Neural progenitor cell (in vitro differentiated cells): ENCODE results near the gene SDE2. TPM values are rescaled to one million over a fixed set of nuclear protein-coding genes. Genes with fewer than 3 reads are reported as not detected.
"Not testable (repeated sequence)": the region's sequence is repeated elsewhere in the genome, so short reads cannot be mapped to it uniquely, and the experiment has no call there.

ENCODE experiments used
- DNase-seq: peaks from one replicate; pipeline ENCODE4 v3.0.0-alpha.2; 2016; ENCODE audit warnings: low spot score
- H2AFZ ChIP-seq: fragments of 200-600 bp; sonication (generic); replicated peaks from 2 replicates; pipeline ENCODE4 v1.6.1; 2016; ENCODE audit warnings: antibody characterized with exemption
- H3F3A ChIP-seq: fragments of 200-600 bp; sonication (generic); 2 replicates; pipeline ENCODE4 v1.6.1; 2016; ENCODE audit warnings: antibody characterized with exemption, low read depth
- H3K27ac ChIP-seq: fragments of 200-600 bp; sonication (generic); 2 replicates; pipeline ENCODE4 v1.5.1; 2016; ENCODE audit warnings: mild to moderate bottlenecking
- H3K27me3 ChIP-seq: fragments of 200-600 bp; sonication (generic); 2 replicates; pipeline ENCODE4 v1.6.1; 2016; ENCODE audit warnings: mild to moderate bottlenecking, moderate library complexity
- H3K36me3 ChIP-seq: fragments of 200-600 bp; sonication (generic); 2 replicates; pipeline ENCODE4 v1.5.1; 2016
- H3K4me1 ChIP-seq: fragments of 200-600 bp; sonication (generic); 2 replicates; pipeline ENCODE4 v1.6.1; 2016; ENCODE audit warnings: mixed run types
- H3K4me2 ChIP-seq: fragments of 200-600 bp; sonication (generic); 2 replicates; pipeline ENCODE4 v1.6.1; 2016
- H3K4me3 ChIP-seq: fragments of 200-600 bp; sonication (generic); 2 replicates; pipeline ENCODE4 v1.5.1; 2016
- H3K79me2 ChIP-seq: fragments of 200-600 bp; sonication (generic); 2 replicates; pipeline ENCODE4 v1.6.1; 2016; ENCODE audit warnings: low read depth
- H3K9ac ChIP-seq: fragments of 200-600 bp; sonication (generic); 2 replicates; pipeline ENCODE4 v1.6.1; 2016
- H3K9me3 ChIP-seq: fragments of 200-600 bp; sonication (generic); 2 replicates; pipeline ENCODE4 v1.5.1; 2016; ENCODE audit warnings: low read depth
- H4K20me1 ChIP-seq: fragments of 200-600 bp; sonication (generic); 2 replicates; pipeline ENCODE4 v1.6.1; 2016; ENCODE audit warnings: low read depth
- H3K27ac Mint-ChIP-seq: 3 replicates; pipeline ENCODE4 v1.8.0; 2021; ENCODE audit warnings: mixed read lengths
- H3K27me3 Mint-ChIP-seq: 2 replicates; pipeline ENCODE4 v1.8.0; 2022; ENCODE audit warnings: low read depth, mild to moderate bottlenecking, inconsistent platforms, moderate library complexity, mixed read lengths; ENCODE audit not compliant: insufficient read depth
- H3K36me3 Mint-ChIP-seq: 3 replicates; pipeline ENCODE4 v1.8.0; 2021; ENCODE audit warnings: mixed read lengths
- H3K4me1 Mint-ChIP-seq: 3 replicates; pipeline ENCODE4 v1.8.0; 2021; ENCODE audit warnings: mixed read lengths
- H3K4me3 Mint-ChIP-seq: 3 replicates; pipeline ENCODE4 v1.8.0; 2021; ENCODE audit warnings: mild to moderate bottlenecking, moderate library complexity, mixed read lengths
- H3K9me3 Mint-ChIP-seq: 3 replicates; pipeline ENCODE4 v1.8.0; 2020; ENCODE audit warnings: mixed read lengths
- EZH2 ChIP-seq: fragments of 200-600 bp; sonication (generic); IDR thresholded peaks from 2 replicates; pipeline ENCODE4 v1.6.1; 2017; ENCODE audit warnings: antibody characterized with exemption, mild to moderate bottlenecking, moderate library complexity
- EZH2phosphoT487 ChIP-seq: fragments of 200-600 bp; sonication (generic); IDR thresholded peaks from 2 replicates; pipeline ENCODE4 v1.6.1; 2017; ENCODE audit warnings: antibody characterized with exemption
- total RNA-seq: library from RNA; depleted of rRNA; stranded (reverse); fragments of >200 nt; gene quantifications from 2 replicates; pipeline ENCODE4 v1.2.3, GENCODE V29; 2015; ENCODE audit warnings: low replicate concordance
- TF ChIP-seq, protein P1 (sequence below): fragments of 200-600 bp; sonication (generic); IDR thresholded peaks from 2 replicates; pipeline ENCODE4 v1.5.1; 2017; ENCODE audit warnings: antibody characterized with exemption, mild to moderate bottlenecking

SDE2 gene
- total RNA-seq, 1 donor from 2014 or later, result 29.2 TPM

- Histone ChIP-seq H3K79me2 (no peaks in the 10 kb centered on the region), H3K27me3 (no peaks in the 10 kb centered on the region), H3K9ac (no peak overlapping the region), H3K4me3 (no peak overlapping the region), H3K27ac (no peak overlapping the region), H3F3A (no peaks in the 10 kb centered on the region), H3K4me2 (no peak overlapping the region), H3K4me1 (no peaks in the 10 kb centered on the region), H4K20me1 (no peaks in the 10 kb centered on the region), H3K36me3 (no peaks in the 10 kb centered on the region), H2AFZ (no peak overlapping the region), H3K9me3 (no peaks in the 10 kb centered on the region)
- H3K9me3 Mint-ChIP-seq, result peaks cover 3% of the 10 kb centered on the region
- no peak overlapping the region for H3K4me3 Mint-ChIP-seq
- no peaks in the 10 kb centered on the region for H3K4me1 Mint-ChIP-seq
- H3K27me3 Mint-ChIP-seq, result no peaks in the 10 kb centered on the region
- no peak for TF ChIP-seq EZH2phosphoT487
- TF ChIP-seq, protein P1, sequence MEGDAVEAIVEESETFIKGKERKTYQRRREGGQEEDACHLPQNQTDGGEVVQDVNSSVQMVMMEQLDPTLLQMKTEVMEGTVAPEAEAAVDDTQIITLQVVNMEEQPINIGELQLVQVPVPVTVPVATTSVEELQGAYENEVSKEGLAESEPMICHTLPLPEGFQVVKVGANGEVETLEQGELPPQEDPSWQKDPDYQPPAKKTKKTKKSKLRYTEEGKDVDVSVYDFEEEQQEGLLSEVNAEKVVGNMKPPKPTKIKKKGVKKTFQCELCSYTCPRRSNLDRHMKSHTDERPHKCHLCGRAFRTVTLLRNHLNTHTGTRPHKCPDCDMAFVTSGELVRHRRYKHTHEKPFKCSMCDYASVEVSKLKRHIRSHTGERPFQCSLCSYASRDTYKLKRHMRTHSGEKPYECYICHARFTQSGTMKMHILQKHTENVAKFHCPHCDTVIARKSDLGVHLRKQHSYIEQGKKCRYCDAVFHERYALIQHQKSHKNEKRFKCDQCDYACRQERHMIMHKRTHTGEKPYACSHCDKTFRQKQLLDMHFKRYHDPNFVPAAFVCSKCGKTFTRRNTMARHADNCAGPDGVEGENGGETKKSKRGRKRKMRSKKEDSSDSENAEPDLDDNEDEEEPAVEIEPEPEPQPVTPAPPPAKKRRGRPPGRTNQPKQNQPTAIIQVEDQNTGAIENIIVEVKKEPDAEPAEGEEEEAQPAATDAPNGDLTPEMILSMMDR, result no peak
- TF ChIP-seq EZH2, result no peak
- no peak for DNase-seq
- no peaks in the 10 kb centered on the region for H3K36me3 Mint-ChIP-seq
- no peak overlapping the region for H3K27ac Mint-ChIP-seq
Observed at GRCh38 chr1:226009650-226010044, 10.5 kb upstream of the SDE2 start.

GRCh38 chr1:226007126-226007892 is 8.2 kb upstream of the SDE2 start:
- not testable (repeated sequence) for H2AFZ ChIP-seq, H3K27me3 Mint-ChIP-seq, H4K20me1 ChIP-seq, H3K79me2 ChIP-seq, H3K27ac ChIP-seq, H3K9me3 Mint-ChIP-seq, H3K36me3 ChIP-seq, H3K9ac ChIP-seq, H3K27ac Mint-ChIP-seq, H3F3A ChIP-seq, H3K4me3 Mint-ChIP-seq, H3K27me3 ChIP-seq, H3K4me1 Mint-ChIP-seq, H3K36me3 Mint-ChIP-seq, DNase-seq, H3K9me3 ChIP-seq, H3K4me3 ChIP-seq, H3K4me2 ChIP-seq, H3K4me1 ChIP-seq

DNA sequence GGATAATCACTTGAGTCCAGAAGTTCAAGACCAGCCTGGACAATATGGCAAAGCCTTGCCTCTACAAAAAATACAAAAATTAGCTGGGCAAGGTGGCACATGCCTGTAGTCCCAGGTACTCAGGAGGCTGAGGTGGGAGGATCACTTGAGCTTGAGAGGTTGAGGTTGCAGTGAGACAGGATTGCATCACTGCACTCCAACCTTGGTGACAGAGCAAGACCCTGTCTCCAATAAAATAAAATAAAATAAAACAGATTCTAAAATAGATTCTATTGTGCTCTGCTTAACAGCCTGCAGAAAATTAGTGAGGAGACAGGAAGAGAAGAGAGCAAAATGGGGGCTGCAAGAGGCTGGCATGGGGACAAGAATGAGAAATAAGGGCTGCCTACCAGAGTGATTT is 7.5 kb upstream of the SDE2 start:
- Histone ChIP-seq H3K27ac (no peak overlapping the region), H3K4me3 (no peak overlapping the region)

GRCh38 chr1:226004396-226004795 is 5.3 kb upstream of the SDE2 start:
- Mint-ChIP-seq H3K4me3 (no peak overlapping the region), H3K36me3 (no peaks in the 10 kb centered on the region), H3K27me3 (peaks cover 3% of the 10 kb centered on the region), H3K4me1 (peaks cover 25% of the 10 kb centered on the region), H3K27ac (no peak overlapping the region), H3K9me3 (no peaks in the 10 kb centered on the region)
- no peaks in the 10 kb centered on the region for H3K36me3 ChIP-seq
- H4K20me1 ChIP-seq, result no peaks in the 10 kb centered on the region
- no peaks in the 10 kb centered on the region for H3K27me3 ChIP-seq
- no peak overlapping the region for H2AFZ ChIP-seq
- H3K4me3 ChIP-seq, result no peak overlapping the region
- H3K9ac ChIP-seq, result no peak overlapping the region
- H3F3A ChIP-seq, result peaks cover 24% of the 10 kb centered on the region
- H3K27ac ChIP-seq, result no peak overlapping the region
- TF ChIP-seq, protein P1, result no peak
- TF ChIP-seq EZH2 (no peak), EZH2phosphoT487 (no peak)
- H3K4me2 ChIP-seq, result no peak overlapping the region
- DNase-seq, result no peak
- no peaks in the 10 kb centered on the region for H3K79me2 ChIP-seq
- H3K4me1 ChIP-seq, result peaks cover 22% of the 10 kb centered on the region
- no peaks in the 10 kb centered on the region for H3K9me3 ChIP-seq

More for the DNA sequence above, 7.5 kb upstream of the SDE2 start:
- H3K27me3 Mint-ChIP-seq, result peaks cover 3% of the 10 kb centered on the region
- no peaks in the 10 kb centered on the region for H4K20me1 ChIP-seq
- peaks cover 13% of the 10 kb centered on the region for H3K4me1 Mint-ChIP-seq
- no peak overlapping the region for H3K4me2 ChIP-seq
- H3F3A ChIP-seq, result peaks cover 15% of the 10 kb centered on the region
- H3K4me3 Mint-ChIP-seq, result no peak overlapping the region
- no peaks in the 10 kb centered on the region for H3K36me3 ChIP-seq
- no peaks in the 10 kb centered on the region for H3K9me3 ChIP-seq
- H3K27me3 ChIP-seq, result no peaks in the 10 kb centered on the region
- TF ChIP-seq EZH2phosphoT487, result no peak
- no peak for TF ChIP-seq EZH2
- peaks cover 15% of the 10 kb centered on the region for H3K4me1 ChIP-seq
- peaks cover under 1% of the 10 kb centered on the region for H3K9me3 Mint-ChIP-seq
- H3K9ac ChIP-seq, result no peak overlapping the region
- DNase-seq, result no peak
- no peaks in the 10 kb centered on the region for H3K79me2 ChIP-seq
- H3K36me3 Mint-ChIP-seq, result no peaks in the 10 kb centered on the region
- no peak overlapping the region for H2AFZ ChIP-seq
- H3K27ac Mint-ChIP-seq, result no peak overlapping the region
